Measurements from ENCODE around the gene ATP5MK. TPM values are rescaled to one million over a fixed set of nuclear protein-coding genes. Genes with fewer than 3 reads are reported as not detected.

ATP5MK gene
- total RNA-seq, 1 experiment from 2014 or later: 556 TPM

- Histone ChIP-seq H3K27me3 (ENCODE audit: insufficient read depth, low read length) (no peaks in the 10 kb centered on the region), H4K20me1 (ENCODE audit: insufficient read depth) (no peaks in the 10 kb centered on the region), H3K36me3 (ENCODE audit: control insufficient read depth in 1 of 2, insufficient read depth in 2 of 2, low read length in 2 of 2) (peaks cover 81 to 84% of the 10 kb centered on the region in 2 experiments), H3K4me1 (ENCODE audit: control insufficient read depth in 1 of 2, insufficient read depth in 2 of 2, low read length in 2 of 2) (no peaks in the 10 kb centered on the region), H3K79me2 (ENCODE audit: insufficient read depth, low read length) (peaks cover 5% of the 10 kb centered on the region), H3K4me3 (replicated peaks in 1 of 2; ENCODE audit: low read depth in 1 of 2, low read length in 2 of 2) (no peak overlapping the region), H3K9me3 (ENCODE audit: control insufficient read depth in 1 of 2, insufficient read depth in 1 of 2, low read depth in 1 of 2, low read length in 2 of 2) (no peaks in the 10 kb centered on the region), H3K4me2 (ENCODE audit: low read length) (no peak overlapping the region), H3K9ac (ENCODE audit: low read length) (no peak overlapping the region), H3K9me2 (ENCODE audit: insufficient read depth) (no peaks in the 10 kb centered on the region), H3K27ac (ENCODE audit: low read depth, low read length) (no peak overlapping the region), H2AFZ (ENCODE audit: low read depth, low read length, poor library complexity, severe bottlenecking) (no peak overlapping the region)
- no TSS peak for BruUV-seq (replicated peaks)
- TF ChIP-seq TCF7L2 (IDR thresholded peaks at IDR 0.05; ENCODE audit: borderline replicate concordance, extremely low read depth, insufficient read depth, insufficient read length) (no peak), FOSL1 (IDR thresholded peaks at IDR 0.05; ENCODE audit: low read depth) (no peak), ATF3 (IDR thresholded peaks at IDR 0.05) (no peak)
- intact Hi-C loops (cut with micrococcal nuclease): no loop called here
- no peak for DNase-seq (ENCODE audit: low read depth, low spot score)
- ChIA-PET RAD21 (ENCODE audit: low non-redundant PET in 1 of 2, low total read pairs in 2 of 2, uncharacterized antibody in 2 of 2, unreplicated experiment in 2 of 2) (no interaction called here), POLR2A (no interaction called here), CTCF (no interaction called here)
- ATAC-seq: no peak
Observed at GRCh38 chr10:103439776-103440175, 43.5 kb upstream of the ATP5MK start.

GRCh38 chr10:103433858-103434257 lies 37.6 kb upstream of the ATP5MK start:
- H3K4me3 ChIP-seq (replicated peaks in 1 of 2; ENCODE audit: low read depth in 1 of 2, low read length in 2 of 2): no peak overlapping the region
- H3K4me2 ChIP-seq (ENCODE audit: low read length): no peak overlapping the region
- H3K9ac ChIP-seq (ENCODE audit: low read length): no peak overlapping the region
- intact Hi-C loops (cut with micrococcal nuclease): no loop called here
- H3K27ac ChIP-seq (ENCODE audit: low read depth, low read length): no peak overlapping the region
- 0 out of 2 replicates have a peak, but pooled peaks cover 2% of the 10 kb centered on the region for H4K20me1 ChIP-seq (ENCODE audit: insufficient read depth)
- H3K27me3 ChIP-seq (ENCODE audit: insufficient read depth, low read length): no peaks in the 10 kb centered on the region
- ATAC-seq: no peak
- no TSS peak for BruUV-seq (replicated peaks)
- H2AFZ ChIP-seq (ENCODE audit: low read depth, low read length, poor library complexity, severe bottlenecking): no peak overlapping the region
- ChIA-PET POLR2A (no interaction called here), RAD21 (ENCODE audit: low non-redundant PET in 1 of 2, low total read pairs in 2 of 2, uncharacterized antibody in 2 of 2, unreplicated experiment in 2 of 2) (no interaction called here), CTCF (no interaction called here)
- peaks cover 77 to 81% of the 10 kb centered on the region in 2 experiments for H3K36me3 ChIP-seq (ENCODE audit: control insufficient read depth in 1 of 2, insufficient read depth in 2 of 2, low read length in 2 of 2)
- H3K79me2 ChIP-seq (ENCODE audit: insufficient read depth, low read length): peaks cover 41% of the 10 kb centered on the region
- H3K9me3 ChIP-seq (ENCODE audit: control insufficient read depth in 1 of 2, insufficient read depth in 1 of 2, low read depth in 1 of 2, low read length in 2 of 2): no peaks in the 10 kb centered on the region
- no peaks in the 10 kb centered on the region for H3K9me2 ChIP-seq (ENCODE audit: insufficient read depth)
- DNase-seq (ENCODE audit: low read depth, low spot score): no peak
- TF ChIP-seq SP1 (IDR thresholded peaks at IDR 0.05; ENCODE audit: low read depth): no peak
- TF ChIP-seq ZFX (IDR thresholded peaks at IDR 0.05): no peak
- TF ChIP-seq POLR2AphosphoS5 (IDR thresholded peaks at IDR 0.05; ENCODE audit: low read depth, low read length): no peak
- TF ChIP-seq JUND (IDR thresholded peaks at IDR 0.05): no peak
- TF ChIP-seq EGR1 (IDR thresholded peaks at IDR 0.05; ENCODE audit: low read depth): no peak
- no peak for TF ChIP-seq FOSL1 (IDR thresholded peaks at IDR 0.05; ENCODE audit: low read depth)
- TF ChIP-seq SIN3A (IDR thresholded peaks at IDR 0.05; ENCODE audit: low read depth): no peak
- TF ChIP-seq RAD21 (IDR thresholded peaks at IDR 0.05; ENCODE audit: low read depth): no peak
- TF ChIP-seq POLR2A (IDR thresholded peaks at IDR 0.05; ENCODE audit: borderline replicate concordance, extremely low read depth, insufficient read depth, insufficient read length): no peak
- no peak for TF ChIP-seq ZBTB33 (IDR thresholded peaks at IDR 0.05; ENCODE audit: extremely low read depth, insufficient replicate concordance, low read length)
- no peak for TF ChIP-seq CEBPB (IDR thresholded peaks at IDR 0.05; ENCODE audit: low read depth)
- TF ChIP-seq MAX (IDR thresholded peaks at IDR 0.05): no peak
- no peak for TF ChIP-seq EZH2 (IDR thresholded peaks at IDR 0.05)
- no peak for TF ChIP-seq TCF7L2 (IDR thresholded peaks at IDR 0.05; ENCODE audit: borderline replicate concordance, extremely low read depth, insufficient read depth, insufficient read length)
- no peak for TF ChIP-seq CBX3 (IDR thresholded peaks at IDR 0.05; ENCODE audit: low read depth)
- no peak for TF ChIP-seq EZH2phosphoT487 (IDR thresholded peaks at IDR 0.05; ENCODE audit: borderline replicate concordance)
- TF ChIP-seq ELF1 (IDR thresholded peaks at IDR 0.05; ENCODE audit: borderline replicate concordance, low read depth): no peak
- TF ChIP-seq SRF (IDR thresholded peaks at IDR 0.05; ENCODE audit: low read depth): no peak
- TF ChIP-seq YY1 (IDR thresholded peaks at IDR 0.05; ENCODE audit: extremely low read depth, insufficient replicate concordance, low read depth, low read length): no peak
- no peaks in the 10 kb centered on the region for H3K4me1 ChIP-seq (ENCODE audit: control insufficient read depth in 1 of 2, insufficient read depth in 2 of 2, low read length in 2 of 2)

Measured in HCT116 (cell line).